GM12878 (cell line): ENCODE measurements around the gene CCL4L2. TPM values are rescaled to one million over a fixed set of nuclear protein-coding genes. Genes with fewer than 3 reads are reported as not detected.

Experiments used
- ATAC-seq: fragments of 200-7000 bp; cut with Tn5 transposase; 3 replicates; pipeline ENCODE4 v1.9.1; 2020; ENCODE audit warnings: mild to moderate bottlenecking, moderate library complexity
- BruUV-seq: library from RNA; stranded (reverse); fragments of 400-500 nt; replicated peaks from 2 replicates; lab custom pipeline; 2021; lab: Mats Ljungman, UMichigan
- CTCF ChIA-PET: fragments of 300-600 bp; sonication (Branson Sonifier 250); formaldehyde crosslinking; extraction: SDS; loops from one replicate; lab custom pipeline; 2021; ENCODE audit warnings: inconsistent platforms; lab: Yijun Ruan, JAX
- POLR2A ChIA-PET: fragments of 350-600 bp; formaldehyde crosslinking; extraction: SDS; loops from one replicate; lab custom pipeline; 2021; ENCODE audit warnings: inconsistent platforms; lab: Charles Lee
- RAD21 ChIA-PET: fragments of 300-600 bp; sonication (Branson Sonifier 250); formaldehyde crosslinking; loops from one replicate; lab custom pipeline; 2023; ENCODE audit warnings: antibody characterized with exemption; ENCODE audit not compliant: unreplicated experiment; lab: Charles Lee
- SMC1A ChIA-PET: fragments of 300-600 bp; sonication (Branson Sonifier 250); formaldehyde crosslinking; loops from one replicate; lab custom pipeline; 2023; ENCODE audit not compliant: unreplicated experiment, uncharacterized antibody; lab: Charles Lee
- DNase-seq: peaks from one replicate; pipeline ENCODE4 v3.0.0-alpha.2; 2011; ENCODE audit warnings: low read depth, low spot score
- FAIRE-seq: peaks from 3 replicates; lab custom pipeline; 2011; peaks lifted over from hg19 to GRCh38; lab: Jason Lieb, UNC
- H2AFZ ChIP-seq: 2 replicates; pipeline ENCODE4 v1.6.0; 2011; ENCODE audit warnings: low read depth, low read length, control low read depth; ENCODE audit not compliant: control insufficient read depth
- H3K27ac ChIP-seq: 2 replicates; pipeline ENCODE4 v1.5.1; 2011; ENCODE audit warnings: control low read depth; ENCODE audit not compliant: control insufficient read depth, insufficient read depth
- H3K27me3 ChIP-seq, 2 experiments: replicated peaks in 1 of 2; 2 replicates each; pipeline versions ENCODE4 v1.6.0 to v1.6.1; 2011; ENCODE audit warnings: low read length in 1 of 2; ENCODE audit not compliant: control insufficient read depth in 2 of 2, insufficient read depth in 2 of 2
- H3K36me3 ChIP-seq, 2 experiments: 2 replicates each; pipeline ENCODE4 v1.5.1; 2011; ENCODE audit warnings: low read length in 1 of 2; ENCODE audit not compliant: control insufficient read depth in 2 of 2, insufficient read depth in 2 of 2
- H3K4me1 ChIP-seq: 2 replicates; pipeline ENCODE4 v1.6.1; 2011; ENCODE audit warnings: mild to moderate bottlenecking, low read length, moderate library complexity, mixed read lengths; ENCODE audit not compliant: control insufficient read depth, insufficient read depth
- H3K4me2 ChIP-seq: 2 replicates; pipeline ENCODE4 v1.6.0; 2011; ENCODE audit warnings: control low read depth; ENCODE audit not compliant: control insufficient read depth, insufficient read depth
- H3K4me3 ChIP-seq: fragments of 200-600 bp; sonication (generic); 2 replicates; pipeline ENCODE4 v1.5.1; 2016
- H3K79me2 ChIP-seq: 2 replicates; pipeline ENCODE4 v1.6.0; 2011; ENCODE audit warnings: low read length; ENCODE audit not compliant: control insufficient read depth, insufficient read depth
- H3K9ac ChIP-seq: 2 replicates; pipeline ENCODE4 v1.8.0; 2011; ENCODE audit warnings: low read length, control low read depth, mixed read lengths; ENCODE audit not compliant: control insufficient read depth, insufficient read depth
- H3K9me3 ChIP-seq: replicated peaks from 3 replicates; pipeline ENCODE4 v1.5.1; 2011; ENCODE audit warnings: mild to moderate bottlenecking, low read length; ENCODE audit not compliant: control insufficient read depth, insufficient read depth
- H4K20me1 ChIP-seq: 2 replicates; pipeline ENCODE4 v1.6.0; 2011; ENCODE audit not compliant: control insufficient read depth, insufficient read depth
- ATF7 ChIP-seq: fragments of 450-650 bp; IDR thresholded peaks from 2 replicates; pipeline ENCODE4 v1.6.1; 2016; ENCODE audit warnings: low read depth, mild to moderate bottlenecking
- DPF2 ChIP-seq: fragments of 450-650 bp; IDR thresholded peaks from 2 replicates; pipeline ENCODE4 v1.6.1; 2017; ENCODE audit warnings: mild to moderate bottlenecking
- EED ChIP-seq: sonication (generic); IDR thresholded peaks from 2 replicates; pipeline ENCODE4 v1.6.1; 2016; ENCODE audit warnings: antibody characterized with exemption, low read depth
- ESRRA ChIP-seq: IDR thresholded peaks from 2 replicates; pipeline ENCODE4 v1.6.1; 2012; ENCODE audit warnings: mild to moderate bottlenecking, low read length, improper control_type of control experiment
- ETV6 ChIP-seq, 2 experiments: fragments of 450-650 bp in 1 of 2; IDR thresholded peaks in 1 of 2; conservative IDR thresholded peaks in 1 of 2; 2 replicates each; pipeline ENCODE4 v1.6.1; 2014; ENCODE audit warnings: antibody characterized with exemption in 1 of 2, borderline replicate concordance in 1 of 2, low read depth in 1 of 2, mild to moderate bottlenecking in 1 of 2, moderate library complexity in 1 of 2
- EZH2 ChIP-seq: IDR thresholded peaks from 2 replicates; pipeline ENCODE4 v1.6.1; 2012; ENCODE audit warnings: low read depth, mild to moderate bottlenecking, control low read depth, inconsistent platforms, low read length, borderline replicate concordance; ENCODE audit not compliant: control insufficient read depth
- HDAC6 ChIP-seq: fragments of 200-600 bp; sonication (generic); IDR thresholded peaks from one replicate; pipeline ENCODE4 v1.8.0; 2017; ENCODE audit warnings: antibody characterized with exemption; ENCODE audit not compliant: unreplicated experiment
- IKZF2 ChIP-seq, 2 experiments: fragments of 450-650 bp; IDR thresholded peaks; 2 replicates each; pipeline ENCODE4 v1.6.1; 2017; ENCODE audit warnings: mild to moderate bottlenecking in 2 of 2, moderate library complexity in 2 of 2
- IRF4 ChIP-seq: IDR thresholded peaks from 2 replicates; pipeline ENCODE4 v1.6.1; 2011; ENCODE audit warnings: low read depth, low read length
- IRF5 ChIP-seq: fragments of 450-650 bp; IDR thresholded peaks from 2 replicates; pipeline ENCODE4 v1.6.1; 2017; ENCODE audit warnings: borderline replicate concordance
- JUND ChIP-seq: IDR thresholded peaks from 2 replicates; pipeline ENCODE4 v1.6.1; 2012; ENCODE audit warnings: low read depth, mild to moderate bottlenecking, low read length, improper control_type of control experiment, moderate library complexity
- KLF5 ChIP-seq: fragments of 450-650 bp; IDR thresholded peaks from 2 replicates; pipeline ENCODE4 v1.6.1; 2014; ENCODE audit warnings: mild to moderate bottlenecking; ENCODE audit not compliant: partially characterized antibody
- MXI1 ChIP-seq: fragments of 150-350 bp; IDR thresholded peaks from 2 replicates; pipeline ENCODE4 v1.6.1; 2011; ENCODE audit warnings: low read depth, mild to moderate bottlenecking, inconsistent platforms, low read length, improper control_type of control experiment
- NFIC ChIP-seq: IDR thresholded peaks from 2 replicates; pipeline ENCODE4 v1.6.1; 2012; ENCODE audit warnings: low read depth, mild to moderate bottlenecking, inconsistent platforms, low read length, moderate library complexity
- PAX5 ChIP-seq: IDR thresholded peaks from 2 replicates; pipeline ENCODE4 v1.6.1; 2011; ENCODE audit warnings: low read depth, low read length, borderline replicate concordance
- POLR2A ChIP-seq: IDR thresholded peaks from 2 replicates; pipeline ENCODE4 v1.6.1; 2011; ENCODE audit warnings: low read depth, mild to moderate bottlenecking, low read length
- RELA ChIP-seq: fragments of 450-650 bp; IDR thresholded peaks from 2 replicates; pipeline ENCODE4 v1.8.0; 2014; ENCODE audit warnings: borderline replicate concordance; ENCODE audit not compliant: partially characterized antibody
- SIX5 ChIP-seq: IDR thresholded peaks from 2 replicates; pipeline ENCODE4 v1.6.1; 2011; ENCODE audit warnings: mild to moderate bottlenecking, low read depth, low read length, moderate library complexity; ENCODE audit not compliant: severe bottlenecking
- SMC3 ChIP-seq: IDR thresholded peaks from 2 replicates; pipeline ENCODE4 v1.6.1; 2011; ENCODE audit warnings: low read length, improper control_type of control experiment, borderline replicate concordance
- TAF1 ChIP-seq: IDR thresholded peaks from 2 replicates; pipeline ENCODE4 v1.6.1; 2011; ENCODE audit warnings: mild to moderate bottlenecking, low read depth, low read length, borderline replicate concordance
- ZBTB33 ChIP-seq: fragments of 450-650 bp; IDR thresholded peaks from 2 replicates; pipeline ENCODE4 v1.6.1; 2017; ENCODE audit warnings: mild to moderate bottlenecking
- ZSCAN29 ChIP-seq: fragments of 450-650 bp; IDR thresholded peaks from 2 replicates; pipeline ENCODE4 v1.6.1; 2017; ENCODE audit warnings: mild to moderate bottlenecking, moderate library complexity
- WGBS: methylation state at CpG from one replicate; pipeline ENCODE4 v1.1.6; 2016; ENCODE audit warnings: low lambda C conversion rate; ENCODE audit not compliant: insufficient replicate concordance, insufficient coverage; ENCODE audit errors: missing lambda C conversion rate; 5-methylcytosine and 5-hydroxymethylcytosine counted together
- in situ Hi-C: fragments of 300-500 bp; cut with MboI; formaldehyde crosslinking; loops from 9 replicates; pipeline ENCODE4 v1.14.3; 2018; ENCODE audit warnings: mixed read lengths
- intact Hi-C: fragments of 100-400 bp; cut with micrococcal nuclease; formaldehyde crosslinking; loops from one replicate; pipeline ENCODE4 v1.14.2; 2022; ENCODE audit not compliant: unreplicated experiment
- polyA plus RNA-seq, 11 experiments: library from polyadenylated mRNA; depleted of rRNA in 4 of 11; unstranded in 6 of 11; stranded (reverse) in 5 of 11; fragments of >200 nt; fragmentation: Nextera tagmentation in 4 of 11; fragmentation: Illumina TruSeq in 1 of 11; extraction: Ambion mirVana in 4 of 11; extraction: Trizol in 1 of 11; gene quantifications; 1 replicate in 1 of 11; 2 replicates in 10 of 11; pipeline versions ENCODE4 v1.2.1 to v1.2.3, GENCODE V29; 2011 to 2016; ENCODE audit warnings: inconsistent platforms in 2 of 11, missing spikeins in 2 of 11, low read depth in 1 of 11
- total RNA-seq, 4 experiments: library from RNA; depleted of rRNA in 3 of 4; stranded (reverse); fragments of >200 nt in 3 of 4; fragmentation: Illumina TruSeq in 1 of 4; extraction: Trizol in 1 of 4; gene quantifications; 2 replicates each; pipeline versions ENCODE4 v1.2.1 to v1.2.3, GENCODE V29; 2013 to 2021

Gene CCL4L2
- total and polyA plus RNA-seq, 10 of the 15 experiments (the other 5 are each of a cell fraction or from before 2014, with no cell fraction given): 2.3 to 275 (median 14.5) TPM

GRCh38 chr17:36197387-36197703 lies 13.5 kb upstream of the CCL4L2 start (continued):
- TF ChIP-seq IRF4 (0 out of 2 replicates have a peak, but pooled peaks have one; percentile 30), ZSCAN29 (no peak), IKZF2 (IDR thresholded peaks at IDR 0.05) (peak; percentile 42 to 63)

GRCh38 chr17:36198831-36199465 lies 11.9 kb upstream of the CCL4L2 start:
- H3K4me2 ChIP-seq: no peak overlapping the region
- H3K4me1 ChIP-seq: peaks cover 38% of the 10 kb centered on the region
- no peak overlapping the region for H2AFZ ChIP-seq
- no peak overlapping the region for H3K4me3 ChIP-seq
- in situ Hi-C loops (loop anchor here (5.0 kb wide), 1 partner anchor 112 kb away; no protein-coding TSS in a partner anchor), intact Hi-C loops (no loop called here)
- ATAC-seq (peak; percentile 32), DNase-seq (no peak), FAIRE-seq (no peak)
- ChIA-PET CTCF (interaction anchor here (1.3 kb wide), 1 partner anchor 11 kb away, joined by 3 read pairs; no protein-coding TSS in a partner anchor), SMC1A (interaction anchor here (1.0 to 1.6 kb wide), 3 partner anchors 11 to 79 kb away, joined by 3 to 5 read pairs (median 3); partner anchors contain the start of gene CCL4L2), POLR2A (no interaction called here), RAD21 (interaction anchor here (0.6 kb wide), 1 partner anchor 10 kb away, joined by 4 read pairs; no protein-coding TSS in a partner anchor)
- no peak overlapping the region for H3K9ac ChIP-seq
- no peaks in the 10 kb centered on the region for H3K36me3 ChIP-seq
- no TSS peak for BruUV-seq
- H3K9me3 ChIP-seq: no peaks in the 10 kb centered on the region
- H3K27ac ChIP-seq: no peak overlapping the region
- no peaks in the 10 kb centered on the region for H3K79me2 ChIP-seq
- H3K27me3 ChIP-seq: no peaks in the 10 kb centered on the region
- H4K20me1 ChIP-seq: no peaks in the 10 kb centered on the region
- 3% methylated on average over 5 of the region's 7 CpGs for WGBS
- TF ChIP-seq KLF5 (no peak), RELA (no peak), NFIC (peak; percentile 44; the same call in 1 of the 2 replicates), HDAC6 (no peak), DPF2 (no peak), ETV6 (conservative IDR thresholded peaks at IDR 0.05 in 1 of 2, IDR thresholded peaks at IDR 0.05 in 1 of 2; ENCODE audit: borderline replicate concordance in 1 of 2, low read depth in 1 of 2) (peak in 1 of 2 experiments; percentile 64; a peak in 1 of 4 replicates), MXI1 (no peak), EZH2 (no peak), ATF7 (peak; percentile 46; the same call in 1 of the 2 replicates), SIX5 (no peak), SMC3 (no peak), TAF1 (no peak), PAX5 (no peak), JUND (no peak), IRF5 (no peak), ESRRA (no peak), EED (0 out of 2 replicates have a peak, but pooled peaks have one; percentile 23), ZBTB33 (no peak), POLR2A (no peak)
